ENCODE data around the gene DIDO1. TPM values are rescaled to one million over a fixed set of nuclear protein-coding genes. Genes with fewer than 3 reads are reported as not detected.

The DIDO1 gene
- total RNA-seq, 1 experiment from 2014 or later, result 33.2 TPM

DNA sequence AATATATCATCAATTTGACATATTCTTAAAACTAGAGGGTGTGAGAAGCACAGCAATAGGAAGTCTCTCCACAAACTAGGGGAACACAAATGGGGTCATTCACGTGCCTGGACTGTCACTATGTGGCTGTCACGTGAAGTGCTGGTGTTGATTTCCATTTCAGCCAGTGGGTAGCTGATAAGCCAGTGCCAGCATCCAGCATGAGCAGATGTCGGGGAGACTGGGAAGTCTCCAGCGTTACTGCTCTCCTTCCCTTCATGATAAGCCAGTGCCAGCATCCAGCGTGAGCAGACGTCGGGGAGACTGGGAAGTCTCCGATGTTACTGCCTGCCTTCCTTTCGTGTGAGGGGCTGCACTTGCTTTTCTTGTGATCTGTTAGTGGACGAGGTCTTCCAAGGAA, 20.6 kb upstream of the DIDO1 start:
- no TSS peak for BruUV-seq (replicated peaks)
- POLR2A ChIA-PET (ENCODE audit: unreplicated experiment), result no interaction called here

DNA sequence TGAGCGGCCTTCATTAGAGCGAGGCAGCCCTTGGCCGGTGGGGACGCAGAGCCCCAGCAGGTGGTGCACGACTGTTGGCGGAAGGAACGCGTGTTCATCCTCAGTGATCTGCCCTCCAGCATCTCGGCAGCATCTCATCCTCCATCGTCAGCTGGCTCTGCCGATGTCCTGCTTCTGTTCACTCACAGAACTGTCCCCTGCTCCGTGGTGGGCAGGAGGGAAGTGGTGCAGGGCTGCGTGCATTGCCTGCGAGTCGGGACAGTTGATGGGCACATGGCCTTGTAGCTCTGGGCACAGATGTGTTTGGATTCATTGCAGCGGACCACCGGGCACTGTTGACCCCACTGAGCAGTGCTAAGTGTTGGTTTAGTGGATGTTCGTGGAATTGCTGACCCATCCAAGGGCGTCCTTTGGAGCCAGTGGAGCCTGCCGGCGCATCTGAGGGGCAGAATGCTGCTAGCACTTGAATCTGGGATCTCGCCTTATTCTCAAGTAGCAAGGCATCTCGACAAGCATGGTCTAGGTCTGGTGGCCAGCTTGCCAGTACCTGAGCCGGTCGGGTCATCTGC, 19.6 kb upstream of the DIDO1 start:
- Histone ChIP-seq H3K36me3 (ENCODE audit: low read depth, low read length) (peaks cover 60% of the 10 kb centered on the region), H3K9me2 (replicated peaks; ENCODE audit: low read length) (no peaks in the 10 kb centered on the region), H3K4me2 (ENCODE audit: low read length) (no peak overlapping the region), H2AFZ (ENCODE audit: low read length) (no peak overlapping the region), H3K27me3 (ENCODE audit: low read length) (no peaks in the 10 kb centered on the region), H3K4me1 (ENCODE audit: insufficient read depth, low read length) (0 out of 2 replicates have a peak, but pooled peaks cover 2% of the 10 kb centered on the region), H3K27ac (ENCODE audit: low read length) (no peak overlapping the region), H4K20me1 (ENCODE audit: low read length) (peaks cover 3% of the 10 kb centered on the region; the same call in 1 of the 2 replicates), H3F3A (ENCODE audit: low read length, unreplicated experiment) (no peaks in the 10 kb centered on the region), H3K79me2 (ENCODE audit: low read length) (peaks cover 22% of the 10 kb centered on the region), H3K9me3 (ENCODE audit: low read length) (no peaks in the 10 kb centered on the region), H3K4me3 (ENCODE audit: low read length) (no peak overlapping the region), H3K9ac (ENCODE audit: low read length) (no peak overlapping the region)
- TF ChIP-seq, protein P1, sequence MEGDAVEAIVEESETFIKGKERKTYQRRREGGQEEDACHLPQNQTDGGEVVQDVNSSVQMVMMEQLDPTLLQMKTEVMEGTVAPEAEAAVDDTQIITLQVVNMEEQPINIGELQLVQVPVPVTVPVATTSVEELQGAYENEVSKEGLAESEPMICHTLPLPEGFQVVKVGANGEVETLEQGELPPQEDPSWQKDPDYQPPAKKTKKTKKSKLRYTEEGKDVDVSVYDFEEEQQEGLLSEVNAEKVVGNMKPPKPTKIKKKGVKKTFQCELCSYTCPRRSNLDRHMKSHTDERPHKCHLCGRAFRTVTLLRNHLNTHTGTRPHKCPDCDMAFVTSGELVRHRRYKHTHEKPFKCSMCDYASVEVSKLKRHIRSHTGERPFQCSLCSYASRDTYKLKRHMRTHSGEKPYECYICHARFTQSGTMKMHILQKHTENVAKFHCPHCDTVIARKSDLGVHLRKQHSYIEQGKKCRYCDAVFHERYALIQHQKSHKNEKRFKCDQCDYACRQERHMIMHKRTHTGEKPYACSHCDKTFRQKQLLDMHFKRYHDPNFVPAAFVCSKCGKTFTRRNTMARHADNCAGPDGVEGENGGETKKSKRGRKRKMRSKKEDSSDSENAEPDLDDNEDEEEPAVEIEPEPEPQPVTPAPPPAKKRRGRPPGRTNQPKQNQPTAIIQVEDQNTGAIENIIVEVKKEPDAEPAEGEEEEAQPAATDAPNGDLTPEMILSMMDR (conservative IDR thresholded peaks at IDR 0.05; ENCODE audit: low read depth, low read length), result no peak
- TF ChIP-seq EZH2 (IDR thresholded peaks at IDR 0.05; ENCODE audit: low read length, unreplicated experiment) (no peak), EZH2phosphoT487 (IDR thresholded peaks at IDR 0.05; ENCODE audit: borderline replicate concordance, low read length) (no peak)
- intact Hi-C loops (cut with micrococcal nuclease), result no loop called here
- POLR2A ChIA-PET (ENCODE audit: unreplicated experiment), result no interaction called here
- CTCF ChIA-PET, result no interaction called here
- DNase-seq (no peak), ATAC-seq (no peak)
- no TSS peak for BruUV-seq (replicated peaks)

More for the DNA sequence above, 20.6 kb upstream of the DIDO1 start:
- no peaks in the 10 kb centered on the region for H3K4me1 ChIP-seq (ENCODE audit: insufficient read depth, low read length)
- peaks cover 11% of the 10 kb centered on the region for H3K79me2 ChIP-seq (ENCODE audit: low read length)
- CTCF ChIA-PET, result no interaction called here
- no peak for DNase-seq
- H3K9me3 ChIP-seq (ENCODE audit: low read length), result no peaks in the 10 kb centered on the region
- no peak overlapping the region for H3K9ac ChIP-seq (ENCODE audit: low read length)
- ATAC-seq, result no peak
- H3K27me3 ChIP-seq (ENCODE audit: low read length), result no peaks in the 10 kb centered on the region
- TF ChIP-seq, protein P1 (conservative IDR thresholded peaks at IDR 0.05; ENCODE audit: low read depth, low read length), result no peak
- TF ChIP-seq EZH2 (IDR thresholded peaks at IDR 0.05; ENCODE audit: low read length, unreplicated experiment) (no peak), EZH2phosphoT487 (IDR thresholded peaks at IDR 0.05; ENCODE audit: borderline replicate concordance, low read length) (no peak)
- no peak overlapping the region for H3K4me3 ChIP-seq (ENCODE audit: low read length)
- H3K4me2 ChIP-seq (ENCODE audit: low read length), result no peak overlapping the region
- H3F3A ChIP-seq (ENCODE audit: low read length, unreplicated experiment), result no peaks in the 10 kb centered on the region
- H3K36me3 ChIP-seq (ENCODE audit: low read depth, low read length), result peaks cover 49% of the 10 kb centered on the region
- no peak overlapping the region for H3K27ac ChIP-seq (ENCODE audit: low read length)
- no peaks in the 10 kb centered on the region for H4K20me1 ChIP-seq (ENCODE audit: low read length)
- no peak overlapping the region for H2AFZ ChIP-seq (ENCODE audit: low read length)
- intact Hi-C loops (cut with micrococcal nuclease), result no loop called here
- no peaks in the 10 kb centered on the region for H3K9me2 ChIP-seq (replicated peaks; ENCODE audit: low read length)

DNA sequence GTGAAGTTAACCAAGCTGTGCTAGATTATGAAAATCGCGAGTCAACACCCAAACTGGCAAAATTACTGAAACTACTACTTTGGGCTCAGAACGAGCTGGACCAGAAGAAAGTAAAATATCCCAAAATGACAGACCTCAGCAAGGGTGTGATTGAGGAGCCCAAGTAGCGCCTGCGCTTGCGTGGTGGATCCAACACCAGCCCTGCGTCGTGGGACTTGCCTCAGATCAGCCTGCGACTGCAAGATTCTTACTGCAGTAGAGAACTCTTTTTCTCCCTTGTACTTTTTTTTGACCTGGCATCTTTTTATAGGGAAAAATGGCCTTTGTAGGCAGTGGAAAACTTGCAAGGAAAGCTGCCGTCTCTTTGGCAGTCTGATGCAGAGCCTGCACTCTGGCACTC, 18.4 kb upstream of the DIDO1 start:
- DNase-seq (no peak), ATAC-seq (no peak)
- H3K27me3 ChIP-seq (ENCODE audit: low read length), result no peaks in the 10 kb centered on the region
- H3F3A ChIP-seq (ENCODE audit: low read length, unreplicated experiment), result no peaks in the 10 kb centered on the region
- no peak overlapping the region for H3K4me2 ChIP-seq (ENCODE audit: low read length)
- no peak overlapping the region for H3K9ac ChIP-seq (ENCODE audit: low read length)
- ChIA-PET CTCF (no interaction called here), POLR2A (ENCODE audit: unreplicated experiment) (no interaction called here)
- intact Hi-C loops (cut with micrococcal nuclease), result no loop called here
- peaks cover 63% of the 10 kb centered on the region for H3K36me3 ChIP-seq (ENCODE audit: low read depth, low read length)
- TF ChIP-seq, protein P1 (conservative IDR thresholded peaks at IDR 0.05; ENCODE audit: low read depth, low read length), result no peak
- TF ChIP-seq EZH2phosphoT487 (IDR thresholded peaks at IDR 0.05; ENCODE audit: borderline replicate concordance, low read length) (no peak), EZH2 (IDR thresholded peaks at IDR 0.05; ENCODE audit: low read length, unreplicated experiment) (no peak)
- H3K9me2 ChIP-seq (replicated peaks; ENCODE audit: low read length), result no peaks in the 10 kb centered on the region
- H2AFZ ChIP-seq (ENCODE audit: low read length), result no peak overlapping the region
- H3K4me1 ChIP-seq (ENCODE audit: insufficient read depth, low read length), result peaks cover 9% of the 10 kb centered on the region
- BruUV-seq (replicated peaks), result no TSS peak
- H3K4me3 ChIP-seq (ENCODE audit: low read length), result no peak overlapping the region
- peaks cover 8% of the 10 kb centered on the region for H4K20me1 ChIP-seq (ENCODE audit: low read length)
- H3K9me3 ChIP-seq (ENCODE audit: low read length), result no peaks in the 10 kb centered on the region
- H3K27ac ChIP-seq (ENCODE audit: low read length), result no peak overlapping the region
- H3K79me2 ChIP-seq (ENCODE audit: low read length), result peaks cover 32% of the 10 kb centered on the region

Measured in PC-3 (cell line).